Mucosa of descending colon (tissue), 3 donors: ENCODE measurements around the gene NUCB1. TPM values are rescaled to one million over a fixed set of nuclear protein-coding genes. Genes with fewer than 3 reads are reported as not detected.

Experiments used
- ATAC-seq: fragments of 200-7000 bp; cut with Tn5 transposase; one replicate; pipeline ENCODE4 v1.9.1; 2020; ENCODE audit warnings: mild to moderate bottlenecking, moderate library complexity
- DNase-seq, 3 donors: peaks; one replicate each; pipeline ENCODE4 v3.0.0-alpha.2; 2020
- H3K36me3 ChIP-seq: fragments of 200-600 bp; one replicate; pipeline ENCODE4 v1.8.0; 2021; ENCODE audit warnings: low read depth, mild to moderate bottlenecking
- H3K4me1 ChIP-seq: fragments of 200-600 bp; one replicate; pipeline ENCODE4 v1.8.0; 2021; ENCODE audit warnings: low read depth, mild to moderate bottlenecking
- H3K4me3 ChIP-seq: fragments of 200-600 bp; one replicate; pipeline ENCODE4 v1.8.0; 2021; ENCODE audit warnings: mild to moderate bottlenecking
- H3K9me3 ChIP-seq: fragments of 200-600 bp; one replicate; pipeline ENCODE4 v1.8.0; 2021; ENCODE audit warnings: mild to moderate bottlenecking
- intact Hi-C, 2 donors: fragments of 100-400 bp; cut with DNase I in 1 of 2; cut with micrococcal nuclease in 1 of 2; formaldehyde crosslinking; loops; one replicate each; pipeline versions ENCODE4 v1.11.0 to v1.11.1; 2022; cut with DNase I, micrococcal nuclease
- total RNA-seq, 3 donors: library from RNA; stranded (reverse); fragmentation: NEBNext Ultra II Directional in 2 of 3; extraction: Animal tissue kit (Norgen Biotek cat#: 25700) in 2 of 3; gene quantifications; one replicate each; pipeline versions ENCODE4 v1.2.1 to v1.2.4, GENCODE V29; 2021 to 2023
- TF ChIP-seq, protein P1 (sequence below): fragments of 200-600 bp; IDR thresholded peaks from one replicate; pipeline ENCODE4 v1.8.0; 2022; ENCODE audit warnings: antibody characterized with exemption, mild to moderate bottlenecking
- donor health status: DM: no; HTN: no; CAD: no; lungs with moderate emphysema.
- donor health status: DM: no; HTN: no; CAD: no.
- donor health status: DM: no; HTN: yes; CAD: no.

Gene NUCB1
- total RNA-seq, 3 donors from 2014 or later = 171 to 219 (median 205) TPM

- ATAC-seq = no peak
- Histone ChIP-seq H3K4me3 (no peak overlapping the region), H3K9me3 (no peaks in the 10 kb centered on the region), H3K36me3 (peaks cover 2% of the 10 kb centered on the region), H3K4me1 (peaks cover 24% of the 10 kb centered on the region)
- TF ChIP-seq, protein P1, sequence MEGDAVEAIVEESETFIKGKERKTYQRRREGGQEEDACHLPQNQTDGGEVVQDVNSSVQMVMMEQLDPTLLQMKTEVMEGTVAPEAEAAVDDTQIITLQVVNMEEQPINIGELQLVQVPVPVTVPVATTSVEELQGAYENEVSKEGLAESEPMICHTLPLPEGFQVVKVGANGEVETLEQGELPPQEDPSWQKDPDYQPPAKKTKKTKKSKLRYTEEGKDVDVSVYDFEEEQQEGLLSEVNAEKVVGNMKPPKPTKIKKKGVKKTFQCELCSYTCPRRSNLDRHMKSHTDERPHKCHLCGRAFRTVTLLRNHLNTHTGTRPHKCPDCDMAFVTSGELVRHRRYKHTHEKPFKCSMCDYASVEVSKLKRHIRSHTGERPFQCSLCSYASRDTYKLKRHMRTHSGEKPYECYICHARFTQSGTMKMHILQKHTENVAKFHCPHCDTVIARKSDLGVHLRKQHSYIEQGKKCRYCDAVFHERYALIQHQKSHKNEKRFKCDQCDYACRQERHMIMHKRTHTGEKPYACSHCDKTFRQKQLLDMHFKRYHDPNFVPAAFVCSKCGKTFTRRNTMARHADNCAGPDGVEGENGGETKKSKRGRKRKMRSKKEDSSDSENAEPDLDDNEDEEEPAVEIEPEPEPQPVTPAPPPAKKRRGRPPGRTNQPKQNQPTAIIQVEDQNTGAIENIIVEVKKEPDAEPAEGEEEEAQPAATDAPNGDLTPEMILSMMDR = no peak
- intact Hi-C loops = loop anchor here in 1 of 2 donors (10.0 kb wide), 1 partner anchor 94 kb away; the partner anchor contains the start of gene PPP1R15A
- DNase-seq = no peak
Observed at GRCh38 chr19:48968813-48969218, 68.7 kb downstream of the NUCB1 start.

DNA sequence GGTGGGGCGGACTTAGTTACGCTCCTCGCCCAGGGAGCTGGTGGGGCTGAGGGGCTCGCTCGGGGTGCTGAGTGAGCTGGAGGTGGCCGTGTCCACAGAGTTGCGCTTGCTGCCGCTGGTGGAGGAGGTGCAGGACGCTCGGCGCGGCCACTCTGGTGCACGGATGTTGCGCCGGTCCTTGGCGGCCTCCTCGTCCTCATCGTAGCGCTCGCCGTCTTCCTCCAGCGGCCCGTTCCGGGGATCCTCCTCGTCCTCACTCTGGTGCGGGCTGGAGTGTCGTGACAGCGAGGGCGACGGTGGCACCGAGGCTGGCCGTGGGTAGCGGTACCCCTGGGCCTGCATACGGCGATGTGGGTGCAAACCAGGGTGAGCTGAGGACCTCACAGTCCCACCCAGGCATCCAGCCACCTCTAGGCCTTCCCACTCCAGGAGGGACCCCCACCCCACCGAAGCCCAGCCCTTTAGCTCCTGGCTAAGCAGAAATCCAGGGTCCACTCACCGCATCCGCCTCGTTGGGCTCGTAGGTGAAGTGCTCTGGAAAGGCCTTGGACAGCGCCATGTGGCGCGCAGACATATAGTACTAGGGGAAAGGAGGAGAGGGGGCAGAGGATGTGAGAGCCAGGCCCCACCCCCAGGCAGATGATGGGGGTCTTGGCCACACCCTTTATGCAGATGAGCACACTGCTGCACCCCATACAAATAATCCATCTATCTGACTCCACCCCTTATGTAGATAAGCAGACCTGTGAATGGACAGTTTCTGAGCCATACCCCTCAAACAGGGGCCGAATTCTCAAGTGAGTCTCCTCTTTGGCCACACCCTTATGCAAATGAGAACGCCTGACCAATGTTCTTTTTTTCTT, 69.4 kb downstream of the NUCB1 start:
- Histone ChIP-seq H3K4me1 (peaks cover 17% of the 10 kb centered on the region), H3K9me3 (no peaks in the 10 kb centered on the region), H3K36me3 (peaks cover 7% of the 10 kb centered on the region), H3K4me3 (no peak overlapping the region)
- no peak for ATAC-seq
- DNase-seq = no peak
- intact Hi-C loops = loop anchor here in 1 of 2 donors (10.0 kb wide), 2 partner anchors 95 to 175 kb away; partner anchors contain the start of gene PPP1R15A
- TF ChIP-seq, protein P1 = no peak

DNA sequence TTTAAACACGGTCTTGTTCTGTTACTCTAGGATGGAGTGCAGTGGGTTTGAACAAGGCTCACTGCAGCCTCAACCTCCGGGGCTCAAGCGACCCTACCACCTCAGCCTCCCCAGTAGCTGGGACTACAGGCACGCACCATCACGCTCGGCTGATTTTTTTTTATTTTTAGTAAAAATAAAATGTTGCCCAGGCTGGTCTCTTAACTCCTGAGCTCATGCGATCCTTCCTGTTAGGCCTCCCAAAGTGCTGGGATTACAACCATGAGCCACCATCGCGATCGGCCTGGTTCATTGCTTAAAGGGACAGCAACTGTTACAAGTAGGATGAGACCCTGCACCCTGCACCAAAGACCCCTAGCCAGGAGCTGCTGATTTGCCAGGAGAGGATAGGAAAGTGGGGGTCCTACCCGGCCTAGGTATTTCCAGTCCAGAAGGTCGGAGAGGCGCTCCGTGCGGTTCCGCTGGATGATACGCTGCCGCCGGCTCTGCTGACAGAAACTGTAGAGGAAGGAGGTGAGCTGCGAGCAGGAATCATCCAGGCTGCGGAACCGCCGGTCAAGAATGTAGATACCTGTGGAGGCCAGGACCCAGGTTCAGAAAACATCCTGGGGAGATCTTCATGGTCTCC, 70.1 kb downstream of the NUCB1 start:
- intact Hi-C loops = loop anchor here in 1 of 2 donors (10.0 kb wide), 1 partner anchor 175 kb away; no protein-coding TSS in a partner anchor
- H3K4me3 ChIP-seq = no peak overlapping the region
- no peaks in the 10 kb centered on the region for H3K9me3 ChIP-seq
- TF ChIP-seq, protein P1 = no peak
- peaks cover 7% of the 10 kb centered on the region for H3K36me3 ChIP-seq
- H3K4me1 ChIP-seq = peaks cover 15% of the 10 kb centered on the region
- no peak for ATAC-seq
- no peak for DNase-seq

DNA sequence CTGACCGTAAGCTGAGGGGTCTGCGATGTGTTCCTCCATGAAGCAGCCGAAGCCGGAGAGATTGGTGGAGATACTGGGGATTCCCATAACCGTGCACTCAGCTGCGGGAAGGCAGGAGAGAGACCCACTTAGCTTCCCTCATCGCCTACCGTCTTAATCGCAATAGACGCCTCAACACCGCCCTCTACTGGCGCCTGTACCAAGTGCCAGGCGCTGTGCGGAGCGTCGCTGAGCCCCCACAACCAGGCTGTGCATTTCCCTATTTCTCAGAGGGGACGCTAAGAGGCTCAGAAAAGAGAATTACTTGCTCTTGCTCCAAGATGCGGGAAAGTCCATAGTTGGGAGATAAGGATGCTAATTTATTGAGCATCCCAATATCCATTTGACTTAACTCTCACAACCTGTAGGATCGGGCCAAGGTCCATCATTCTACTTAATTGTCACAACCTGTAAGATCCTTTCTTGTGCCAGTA, 70.8 kb downstream of the NUCB1 start:
- Histone ChIP-seq H3K9me3 (no peaks in the 10 kb centered on the region), H3K36me3 (peaks cover 7% of the 10 kb centered on the region), H3K4me1 (peaks cover 15% of the 10 kb centered on the region), H3K4me3 (no peak overlapping the region)
- intact Hi-C loops = loop anchor here in 1 of 2 donors (10.0 kb wide), 1 partner anchor 176 kb away; no protein-coding TSS in a partner anchor
- TF ChIP-seq, protein P1 = peak; percentile 83
- ATAC-seq = peak; percentile 80
- DNase-seq = peak; percentile 80 to 92 (median 85)

Other genes with a start within 250 kb of the NUCB1 start
- 1 to 10 TPM in 1 of 3 donors, under 1 TPM in 2; 0.22 to 1.2 (median 0.46) TPM for gene NTN5, start 227.3 kb upstream of the NUCB1 start, total RNA-seq
- 100 to 1,000 TPM in 2 of 3 donors, 10 to 100 TPM in 1; 44.7 to 137 (median 116) TPM for gene FUT2, start 204.3 kb upstream of the NUCB1 start, total RNA-seq
- 1 to 10 TPM in 1 of 3 donors, under 1 TPM in 2; 0.31 to 2.4 (median 0.61) TPM for gene MAMSTR, start 180.6 kb upstream of the NUCB1 start, total RNA-seq
- gene RASIP1, start 159.7 kb upstream of the NUCB1 start, total RNA-seq = 1 to 10 TPM; 1.7 to 8.6 (median 3.2) TPM
- gene IZUMO1, start 153.4 kb upstream of the NUCB1 start, total RNA-seq = not detected
- 1 to 10 TPM in 1 of 3 donors, under 1 TPM in 2; 0.17 to 1.5 (median 0.72) TPM for gene FUT1, start 147.7 kb upstream of the NUCB1 start, total RNA-seq
- gene FGF21, start 144.8 kb upstream of the NUCB1 start, total RNA-seq = not detected
- gene BCAT2, start 89.3 kb upstream of the NUCB1 start, total RNA-seq = 10 to 100 TPM; 46.6 to 82.6 (median 57.4) TPM
- 10 to 100 TPM in 1 of 3 donors, 1 to 10 TPM in 2; 2.4 to 10.1 (median 2.4) TPM for gene HSD17B14, start 63.8 kb upstream of the NUCB1 start, total RNA-seq
- gene PLEKHA4, start 31.7 kb upstream of the NUCB1 start, total RNA-seq = 10 to 100 TPM in 2 of 3 donors, 1 to 10 TPM in 1; 4.6 to 30.2 (median 21.5) TPM
- gene PPP1R15A, start 27.9 kb upstream of the NUCB1 start, total RNA-seq = 10 to 100 TPM; 31.8 to 47.7 (median 44.6) TPM
- gene TULP2, start 1.6 kb upstream of the NUCB1 start, total RNA-seq = under 1 TPM in 1 of 3 donors, not detected in 2; 0.32 TPM
- under 1 TPM in 1 of 3 donors, not detected in 2; 0.52 TPM for gene DHDH, start 33.4 kb downstream of the NUCB1 start, total RNA-seq
- 100 to 1,000 TPM in 2 of 3 donors, 10 to 100 TPM in 1; 90.2 to 128 (median 125) TPM for gene BAX, start 54.6 kb downstream of the NUCB1 start, total RNA-seq
- 1,000 to 10,000 TPM; 1,659 to 1,792 (median 1,691) TPM for gene FTL, start 65.0 kb downstream of the NUCB1 start, total RNA-seq
- gene GYS1, start 93.0 kb downstream of the NUCB1 start, total RNA-seq = 10 to 100 TPM; 40.1 to 49.3 (median 40.2) TPM
- gene RUVBL2, start 93.6 kb downstream of the NUCB1 start, total RNA-seq = 10 to 100 TPM; 47.4 to 68.8 (median 57.3) TPM
- gene LHB, start 116.8 kb downstream of the NUCB1 start, total RNA-seq = under 1 TPM in 1 of 3 donors, not detected in 2; 0.65 TPM
- gene CGB3, start 124.0 kb downstream of the NUCB1 start, total RNA-seq = not detected
- gene CGB2, start 131.6 kb downstream of the NUCB1 start, total RNA-seq = not detected
- gene CGB1, start 136.6 kb downstream of the NUCB1 start, total RNA-seq = not detected
- not detected for gene CGB5, start 143.5 kb downstream of the NUCB1 start, total RNA-seq
- not detected for gene CGB8, start 148.8 kb downstream of the NUCB1 start, total RNA-seq
- not detected for gene CGB7, start 157.4 kb downstream of the NUCB1 start, total RNA-seq
- not detected for gene NTF4, start 164.5 kb downstream of the NUCB1 start, total RNA-seq
- gene KCNA7, start 172.4 kb downstream of the NUCB1 start, total RNA-seq = not detected
- 100 to 1,000 TPM; 136 to 257 (median 200) TPM for gene SNRNP70, start 185.1 kb downstream of the NUCB1 start, total RNA-seq
- gene LIN7B, start 214.1 kb downstream of the NUCB1 start, total RNA-seq = 10 to 100 TPM in 2 of 3 donors, 1 to 10 TPM in 1; 7.2 to 20.4 (median 11.7) TPM
- gene C19orf73, start 218.8 kb downstream of the NUCB1 start, total RNA-seq = 1 to 10 TPM; 1.8 to 3.2 (median 2.1) TPM
- gene PPFIA3, start 219.2 kb downstream of the NUCB1 start, total RNA-seq = 10 to 100 TPM; 15.1 to 21.4 (median 19.6) TPM